Esophagus muscularis mucosa (tissue), 3 donors: ENCODE measurements around the gene OR7G1.

Experiments
- POLR2AphosphoS5 ChIP-seq, 2 donors: sonication (generic); formaldehyde crosslinking; IDR thresholded peaks; one replicate each; pipeline ENCODE4 v1.6.1; 2017; ENCODE audit warnings: antibody characterized with exemption in 2 of 2
- TF ChIP-seq, protein P1 (sequence below), 3 experiments: fragments of 200-600 bp in 2 of 3; fragments of 450-650 bp in 1 of 3; sonication (generic) in 2 of 3; IDR thresholded peaks; one replicate each; pipeline ENCODE4 v1.5.1; 2017 to 2019; ENCODE audit warnings: antibody characterized with exemption in 3 of 3, mild to moderate bottlenecking in 2 of 3, moderate library complexity in 1 of 3

DNA sequence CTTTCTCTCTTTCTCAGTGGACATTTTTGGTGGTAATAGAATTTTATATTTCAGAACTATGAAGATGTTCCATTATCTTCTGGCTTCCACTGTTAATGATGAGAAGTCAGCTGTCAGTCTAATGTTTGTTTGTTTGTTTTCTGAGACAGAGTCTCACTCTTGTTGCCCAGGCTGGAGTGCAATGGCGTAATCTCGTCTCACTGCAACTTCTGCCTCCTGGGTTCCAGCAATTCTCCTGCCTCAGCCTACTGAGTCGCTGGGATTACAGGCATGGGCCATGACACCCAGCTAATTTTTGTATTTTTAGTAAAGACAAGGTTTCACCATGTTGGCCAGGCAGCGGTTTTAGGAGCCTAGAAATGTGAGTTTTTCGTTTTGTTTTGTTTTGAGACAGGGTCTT, 29.4 kb upstream of the OR7G1 start:
- TF ChIP-seq, protein P1, sequence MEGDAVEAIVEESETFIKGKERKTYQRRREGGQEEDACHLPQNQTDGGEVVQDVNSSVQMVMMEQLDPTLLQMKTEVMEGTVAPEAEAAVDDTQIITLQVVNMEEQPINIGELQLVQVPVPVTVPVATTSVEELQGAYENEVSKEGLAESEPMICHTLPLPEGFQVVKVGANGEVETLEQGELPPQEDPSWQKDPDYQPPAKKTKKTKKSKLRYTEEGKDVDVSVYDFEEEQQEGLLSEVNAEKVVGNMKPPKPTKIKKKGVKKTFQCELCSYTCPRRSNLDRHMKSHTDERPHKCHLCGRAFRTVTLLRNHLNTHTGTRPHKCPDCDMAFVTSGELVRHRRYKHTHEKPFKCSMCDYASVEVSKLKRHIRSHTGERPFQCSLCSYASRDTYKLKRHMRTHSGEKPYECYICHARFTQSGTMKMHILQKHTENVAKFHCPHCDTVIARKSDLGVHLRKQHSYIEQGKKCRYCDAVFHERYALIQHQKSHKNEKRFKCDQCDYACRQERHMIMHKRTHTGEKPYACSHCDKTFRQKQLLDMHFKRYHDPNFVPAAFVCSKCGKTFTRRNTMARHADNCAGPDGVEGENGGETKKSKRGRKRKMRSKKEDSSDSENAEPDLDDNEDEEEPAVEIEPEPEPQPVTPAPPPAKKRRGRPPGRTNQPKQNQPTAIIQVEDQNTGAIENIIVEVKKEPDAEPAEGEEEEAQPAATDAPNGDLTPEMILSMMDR (IDR thresholded peaks at IDR 0.05): no peak
- no peak for TF ChIP-seq POLR2AphosphoS5 (IDR thresholded peaks at IDR 0.05)
